Measurements from ENCODE around the gene SERPIND1.
"Not testable (repeated sequence)": the region's sequence is repeated elsewhere in the genome, so short reads cannot be mapped to it uniquely, and the experiment has no call there.

SERPIND1 gene, protein sequence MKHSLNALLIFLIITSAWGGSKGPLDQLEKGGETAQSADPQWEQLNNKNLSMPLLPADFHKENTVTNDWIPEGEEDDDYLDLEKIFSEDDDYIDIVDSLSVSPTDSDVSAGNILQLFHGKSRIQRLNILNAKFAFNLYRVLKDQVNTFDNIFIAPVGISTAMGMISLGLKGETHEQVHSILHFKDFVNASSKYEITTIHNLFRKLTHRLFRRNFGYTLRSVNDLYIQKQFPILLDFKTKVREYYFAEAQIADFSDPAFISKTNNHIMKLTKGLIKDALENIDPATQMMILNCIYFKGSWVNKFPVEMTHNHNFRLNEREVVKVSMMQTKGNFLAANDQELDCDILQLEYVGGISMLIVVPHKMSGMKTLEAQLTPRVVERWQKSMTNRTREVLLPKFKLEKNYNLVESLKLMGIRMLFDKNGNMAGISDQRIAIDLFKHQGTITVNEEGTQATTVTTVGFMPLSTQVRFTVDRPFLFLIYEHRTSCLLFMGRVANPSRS

DNA sequence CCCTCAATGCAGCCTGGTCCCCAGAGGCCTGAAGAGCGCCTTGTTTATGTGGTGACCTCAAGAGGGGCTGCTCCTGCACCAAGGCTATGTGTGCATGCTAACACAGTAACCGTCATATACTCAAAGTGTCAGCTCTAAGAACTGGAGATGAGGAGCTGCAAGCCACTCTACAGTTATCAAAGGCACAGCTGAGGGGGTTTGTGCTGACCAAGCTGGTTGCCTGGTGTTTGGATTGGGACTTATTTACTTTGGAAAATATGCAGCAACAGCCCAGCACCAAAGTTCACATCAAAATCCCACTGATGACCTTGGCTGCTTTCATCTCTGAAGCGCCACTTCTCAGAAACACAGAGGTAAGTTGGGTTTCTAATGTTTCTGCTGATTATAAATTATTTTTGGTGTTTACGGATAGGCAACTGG lies at the start of gene SERPIND1:
TSS of gene SERPIND1 (plus strand) at position 321 of the 420 bp plus-strand sequence. CDS start 5,200 bp downstream, outside the sequence.
- H3K27me3 ChIP-seq (ENCODE audit: control insufficient read depth, insufficient read depth, low read length): no peaks in the 10 kb centered on the region
- H3K4me3 ChIP-seq (ENCODE audit: low read length): no peak within 1 kb of the TSS
- no peaks in the 10 kb centered on the region for H3K36me3 ChIP-seq (ENCODE audit: control insufficient read depth, insufficient read depth, low read length)
- H3K4me1 ChIP-seq (ENCODE audit: control insufficient read depth, insufficient read depth, low read length): peaks cover 8% of the 10 kb centered on the region
- no peak within 1 kb of the TSS for H3K9ac ChIP-seq (ENCODE audit: low read length)
- H3K9me3 ChIP-seq (ENCODE audit: control insufficient read depth, low read length): no peaks in the 10 kb centered on the region

DNA sequence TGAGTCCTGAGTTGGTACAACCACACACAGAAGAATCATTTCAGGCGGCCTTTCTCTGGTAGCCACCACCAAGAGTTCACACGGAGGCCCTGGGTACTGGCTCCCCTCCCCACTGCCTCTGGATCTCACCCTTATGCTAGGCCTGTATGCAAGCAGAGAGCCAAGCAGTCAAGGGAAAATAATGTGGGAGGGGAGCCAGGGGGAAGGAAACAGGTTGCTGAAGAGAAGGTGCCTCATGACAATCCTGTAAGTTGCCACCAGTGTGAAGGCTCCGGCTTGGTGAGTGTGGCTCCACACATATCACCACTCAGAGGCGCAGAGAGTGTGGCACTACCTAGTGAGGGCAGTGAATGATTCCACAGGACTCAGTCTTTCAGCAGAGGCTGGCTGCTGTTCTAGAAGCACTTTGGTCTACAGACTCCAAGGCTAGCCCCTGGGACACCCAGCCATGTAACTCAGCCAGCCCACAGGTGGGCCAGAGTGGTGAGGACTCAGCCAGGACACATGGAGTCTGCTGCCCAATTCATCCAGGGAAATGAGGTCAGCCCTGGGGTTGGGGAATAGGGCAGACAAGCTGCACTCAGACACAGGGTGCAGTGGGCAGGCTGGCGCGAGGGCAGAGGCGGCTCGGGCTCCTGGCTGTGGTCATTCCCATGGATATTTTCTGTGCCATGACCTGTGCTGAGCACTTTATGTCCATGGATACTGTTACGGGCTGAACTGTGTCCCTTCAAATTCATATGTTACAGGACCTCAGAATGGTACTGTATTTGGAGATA lies 49.0 kb upstream of the SERPIND1 start:
- no peaks in the 10 kb centered on the region for H3K4me1 ChIP-seq (ENCODE audit: control insufficient read depth, insufficient read depth, low read length)
- peaks cover 9% of the 10 kb centered on the region for H3K36me3 ChIP-seq (ENCODE audit: control insufficient read depth, insufficient read depth, low read length)
- H3K9ac ChIP-seq (ENCODE audit: low read length): no peak overlapping the region
- no peaks in the 10 kb centered on the region for H3K9me3 ChIP-seq (ENCODE audit: control insufficient read depth, low read length)
- H3K27me3 ChIP-seq (ENCODE audit: control insufficient read depth, insufficient read depth, low read length): no peaks in the 10 kb centered on the region
- no peak overlapping the region for H3K4me3 ChIP-seq (ENCODE audit: low read length)

DNA sequence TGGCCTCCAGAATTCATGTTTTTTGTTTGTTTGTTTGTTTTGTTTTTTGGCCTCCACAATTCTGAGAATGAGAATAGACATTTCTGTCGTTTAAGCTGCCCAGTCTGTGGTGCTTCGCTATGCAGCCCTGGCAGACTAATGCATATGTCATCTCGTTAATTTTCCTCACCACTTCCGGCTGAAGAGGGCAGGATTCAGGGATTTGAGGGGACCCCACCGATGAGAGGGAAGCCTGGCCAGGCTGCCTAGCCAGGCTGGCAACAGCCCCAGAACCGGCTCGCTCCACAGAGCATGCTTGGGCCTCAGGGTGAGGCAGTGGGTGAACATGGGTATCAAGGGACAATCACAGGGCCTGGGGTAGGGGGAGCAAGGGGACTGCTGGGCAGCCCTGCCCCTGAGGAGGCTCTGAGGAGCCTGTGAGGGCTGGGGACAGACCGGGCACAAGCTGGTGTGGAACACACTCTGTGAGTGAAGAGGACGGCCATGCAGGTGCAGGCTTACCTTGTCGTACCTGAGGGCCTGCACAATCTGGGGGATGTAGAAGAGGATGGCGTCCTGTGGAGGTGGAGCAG lies 47.8 kb upstream of the SERPIND1 start:
- H3K4me3 ChIP-seq (ENCODE audit: low read length): no peak overlapping the region
- H3K9ac ChIP-seq (ENCODE audit: low read length): no peak overlapping the region
- no peaks in the 10 kb centered on the region for H3K4me1 ChIP-seq (ENCODE audit: control insufficient read depth, insufficient read depth, low read length)
- no peaks in the 10 kb centered on the region for H3K9me3 ChIP-seq (ENCODE audit: control insufficient read depth, low read length)
- peaks cover 9% of the 10 kb centered on the region for H3K36me3 ChIP-seq (ENCODE audit: control insufficient read depth, insufficient read depth, low read length)
- H3K27me3 ChIP-seq (ENCODE audit: control insufficient read depth, insufficient read depth, low read length): no peaks in the 10 kb centered on the region

DNA sequence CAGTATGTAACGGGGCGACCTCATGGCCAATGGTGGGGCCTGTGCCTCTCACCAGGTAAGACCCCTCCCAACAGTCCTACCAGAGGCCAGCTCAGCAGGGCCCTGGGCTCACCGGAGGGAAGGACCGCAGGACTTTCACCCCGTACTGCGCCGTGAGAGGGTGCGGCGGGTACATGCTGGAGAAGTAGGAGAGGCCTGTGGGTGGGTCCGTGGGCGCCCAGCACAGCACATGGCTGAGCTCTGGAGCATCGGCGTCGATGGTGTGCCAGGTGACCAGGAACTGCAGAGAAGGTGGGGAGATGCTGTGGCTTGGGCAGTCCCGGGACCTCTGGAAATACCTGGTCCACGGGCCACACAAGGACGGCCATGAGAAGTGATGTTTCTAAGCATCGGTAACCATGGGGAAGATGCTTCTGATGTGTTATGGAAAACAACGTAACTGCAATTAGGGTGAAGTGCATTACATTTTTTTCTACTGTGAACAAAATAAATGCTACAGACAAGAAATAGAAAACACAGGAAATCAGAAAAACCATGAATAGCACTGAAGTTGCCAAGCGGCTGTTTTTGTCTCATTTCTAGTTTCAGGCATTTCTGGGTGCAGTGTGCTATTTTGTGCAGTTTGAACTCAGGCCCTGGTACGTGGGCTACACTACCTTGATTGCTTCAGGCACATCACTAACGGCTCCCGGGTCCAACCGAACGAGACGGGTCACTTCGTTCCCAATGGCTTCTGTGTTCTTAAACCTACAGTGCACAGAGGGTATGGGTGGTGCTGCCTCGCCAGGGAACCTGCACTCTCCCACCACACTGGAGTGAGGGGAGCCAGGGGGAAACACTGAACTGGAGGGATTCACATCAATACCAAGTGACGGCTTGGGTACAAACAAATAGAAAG lies 46.5 kb upstream of the SERPIND1 start:
- H3K9ac ChIP-seq (ENCODE audit: low read length): no peak overlapping the region
- H3K4me3 ChIP-seq (ENCODE audit: low read length): no peak overlapping the region
- no peaks in the 10 kb centered on the region for H3K9me3 ChIP-seq (ENCODE audit: control insufficient read depth, low read length)
- peaks cover 9% of the 10 kb centered on the region for H3K36me3 ChIP-seq (ENCODE audit: control insufficient read depth, insufficient read depth, low read length)
- H3K4me1 ChIP-seq (ENCODE audit: control insufficient read depth, insufficient read depth, low read length): no peaks in the 10 kb centered on the region
- no peaks in the 10 kb centered on the region for H3K27me3 ChIP-seq (ENCODE audit: control insufficient read depth, insufficient read depth, low read length)

DNA sequence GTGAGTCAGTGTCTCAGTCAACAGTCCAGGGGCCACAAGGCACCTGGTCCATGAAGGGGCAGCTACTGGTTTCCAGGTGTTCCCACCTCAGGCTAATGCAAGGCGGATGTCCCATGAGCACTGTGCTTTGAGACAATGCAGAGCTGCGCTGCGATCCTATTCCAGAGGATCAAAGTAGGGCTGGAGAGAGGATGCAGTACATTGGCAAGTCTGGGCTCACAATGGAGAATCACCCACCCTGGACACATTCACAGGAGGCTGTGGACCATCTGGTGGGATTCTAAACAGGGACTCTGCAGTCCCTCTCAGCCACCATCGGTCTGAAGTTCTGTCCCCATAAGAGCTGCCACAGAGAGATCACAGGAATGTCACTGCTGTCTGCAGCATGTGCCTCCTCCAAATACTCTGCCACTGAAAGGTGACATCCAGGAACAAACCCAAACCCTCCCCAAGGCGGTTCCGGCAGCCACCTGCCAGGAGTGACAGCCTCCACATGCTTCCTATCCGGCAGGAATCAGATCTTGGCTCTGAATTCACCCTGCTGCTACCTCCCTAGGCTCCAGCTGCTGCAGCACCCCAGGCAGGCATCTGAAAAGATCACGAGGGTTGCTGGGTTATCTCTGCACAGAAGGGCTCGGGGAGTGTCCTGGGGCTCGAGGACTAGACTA lies 45.3 kb upstream of the SERPIND1 start:
- H3K4me3 ChIP-seq (ENCODE audit: low read length): no peak overlapping the region

DNA sequence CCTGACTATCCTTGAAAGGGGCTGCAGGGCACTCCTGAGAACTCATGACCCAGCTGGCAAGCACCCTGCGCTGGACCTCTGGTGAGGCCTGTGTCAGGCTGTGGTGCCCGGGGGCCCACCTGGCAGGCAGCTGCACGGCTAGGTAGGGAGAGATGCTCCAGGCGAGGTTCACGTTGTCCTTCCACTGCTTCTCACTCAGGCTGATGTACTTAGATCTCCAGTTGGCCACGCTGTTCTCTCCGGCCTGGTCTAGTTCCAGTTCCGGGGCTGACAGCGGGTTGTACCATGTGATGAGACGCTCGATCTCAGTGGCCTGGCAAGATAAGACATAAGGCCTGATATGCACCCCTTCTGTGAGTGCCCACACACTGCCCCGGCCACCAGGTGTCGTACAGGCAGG lies 44.7 kb upstream of the SERPIND1 start:
- no peaks in the 10 kb centered on the region for H3K4me1 ChIP-seq (ENCODE audit: control insufficient read depth, insufficient read depth, low read length)
- no peak overlapping the region for H3K4me3 ChIP-seq (ENCODE audit: low read length)
- no peak overlapping the region for H3K9ac ChIP-seq (ENCODE audit: low read length)
- no peaks in the 10 kb centered on the region for H3K9me3 ChIP-seq (ENCODE audit: control insufficient read depth, low read length)
- H3K36me3 ChIP-seq (ENCODE audit: control insufficient read depth, insufficient read depth, low read length): peaks cover 9% of the 10 kb centered on the region
- H3K27me3 ChIP-seq (ENCODE audit: control insufficient read depth, insufficient read depth, low read length): no peaks in the 10 kb centered on the region

More for the DNA sequence above, 45.3 kb upstream of the SERPIND1 start:
- Histone ChIP-seq H3K36me3 (ENCODE audit: control insufficient read depth, insufficient read depth, low read length) (peaks cover 9% of the 10 kb centered on the region), H3K4me1 (ENCODE audit: control insufficient read depth, insufficient read depth, low read length) (no peaks in the 10 kb centered on the region), H3K9ac (ENCODE audit: low read length) (no peak overlapping the region), H3K9me3 (ENCODE audit: control insufficient read depth, low read length) (no peaks in the 10 kb centered on the region), H3K27me3 (ENCODE audit: control insufficient read depth, insufficient read depth, low read length) (no peaks in the 10 kb centered on the region)

DNA sequence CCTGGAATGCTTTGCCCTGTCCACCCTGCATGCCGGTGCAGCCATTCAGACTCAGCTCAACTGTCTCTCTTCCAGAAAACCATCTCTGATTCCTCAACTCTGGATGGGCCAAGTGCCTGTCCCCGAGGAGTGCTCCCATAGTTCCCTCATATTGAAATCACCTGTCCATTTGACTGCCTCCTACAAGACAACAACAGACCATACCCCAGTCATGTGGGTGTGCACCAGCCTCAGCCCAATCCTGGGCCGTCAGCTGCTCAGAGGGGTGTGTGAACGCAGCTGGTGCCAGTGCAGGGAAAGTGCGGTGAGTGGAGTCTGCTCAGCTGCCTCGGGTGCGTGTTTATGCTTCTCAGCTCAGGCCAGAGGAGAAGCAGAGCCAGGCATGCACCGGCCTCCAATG lies 41.5 kb upstream of the SERPIND1 start:
- H3K27me3 ChIP-seq (ENCODE audit: control insufficient read depth, insufficient read depth, low read length); H3K4me3 ChIP-seq (ENCODE audit: low read length); H3K36me3 ChIP-seq (ENCODE audit: control insufficient read depth, insufficient read depth, low read length); H3K9ac ChIP-seq (ENCODE audit: low read length); H3K9me3 ChIP-seq (ENCODE audit: control insufficient read depth, low read length); H3K4me1 ChIP-seq (ENCODE audit: control insufficient read depth, insufficient read depth, low read length): not testable (repeated sequence)

DNA sequence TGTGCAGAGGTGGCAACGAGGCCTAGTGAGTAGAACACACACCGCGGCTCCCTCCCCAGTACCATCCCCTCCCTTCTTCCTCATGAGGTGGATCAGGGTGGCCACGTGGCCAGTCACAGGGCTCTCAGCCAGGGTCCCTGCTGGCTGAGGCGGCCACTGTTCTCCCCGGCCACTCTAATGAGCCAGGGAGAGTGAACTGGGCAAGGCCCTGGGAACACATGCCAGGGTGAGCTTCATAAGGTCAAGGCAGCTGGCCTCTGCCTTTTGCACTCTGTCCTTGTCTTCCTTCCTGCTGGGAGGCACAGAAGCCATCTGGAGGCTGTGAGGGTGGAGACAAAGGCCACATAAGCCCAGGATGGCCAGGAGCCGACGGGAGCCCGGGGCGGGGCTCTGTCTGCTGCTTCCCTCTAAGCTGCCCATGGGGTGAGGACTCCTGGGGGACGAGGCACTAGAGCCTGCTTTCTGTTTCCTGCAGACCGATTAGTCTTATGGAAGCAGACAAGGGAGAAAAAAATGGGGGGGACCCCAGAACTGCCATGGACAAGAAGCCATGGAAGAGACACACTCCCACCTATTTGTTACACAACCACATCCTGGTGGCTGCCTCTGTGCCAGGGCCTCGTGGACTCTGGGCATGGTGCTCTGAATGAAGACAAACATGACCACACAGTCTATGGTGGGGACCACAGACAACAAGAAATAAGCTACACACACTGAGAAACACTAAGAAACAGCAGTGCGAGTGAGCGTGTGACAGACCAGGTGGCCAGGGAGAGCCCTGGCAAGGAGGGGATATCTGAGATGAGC lies 38.4 kb upstream of the SERPIND1 start:
- not testable (repeated sequence) for H3K4me1 ChIP-seq (ENCODE audit: control insufficient read depth, insufficient read depth, low read length); H3K9ac ChIP-seq (ENCODE audit: low read length); H3K4me3 ChIP-seq (ENCODE audit: low read length); H3K36me3 ChIP-seq (ENCODE audit: control insufficient read depth, insufficient read depth, low read length); H3K9me3 ChIP-seq (ENCODE audit: control insufficient read depth, low read length); H3K27me3 ChIP-seq (ENCODE audit: control insufficient read depth, insufficient read depth, low read length)

DNA sequence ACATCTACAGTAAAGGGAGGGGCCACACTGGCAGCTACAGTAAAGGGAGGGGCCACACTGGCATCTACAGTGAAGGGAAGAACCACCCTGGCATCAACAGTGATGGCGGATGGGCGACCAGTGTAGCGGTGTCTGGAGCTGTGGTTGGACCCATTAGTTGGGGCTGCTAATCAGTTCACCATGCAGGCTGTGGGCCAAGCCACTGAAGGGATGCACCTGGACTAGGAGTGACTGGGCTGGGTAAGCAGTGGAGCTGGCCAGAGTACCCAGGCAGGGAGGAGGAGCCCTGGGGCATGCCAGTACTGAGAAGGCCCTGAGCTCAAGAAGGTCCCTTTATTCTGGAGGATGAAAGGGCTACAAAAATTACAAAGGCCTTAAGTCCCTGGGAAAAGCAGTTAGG lies 37.0 kb upstream of the SERPIND1 start:
- H3K4me3 ChIP-seq (ENCODE audit: low read length); H3K27me3 ChIP-seq (ENCODE audit: control insufficient read depth, insufficient read depth, low read length); H3K36me3 ChIP-seq (ENCODE audit: control insufficient read depth, insufficient read depth, low read length); H3K9ac ChIP-seq (ENCODE audit: low read length); H3K4me1 ChIP-seq (ENCODE audit: control insufficient read depth, insufficient read depth, low read length); H3K9me3 ChIP-seq (ENCODE audit: control insufficient read depth, low read length): not testable (repeated sequence)

DNA sequence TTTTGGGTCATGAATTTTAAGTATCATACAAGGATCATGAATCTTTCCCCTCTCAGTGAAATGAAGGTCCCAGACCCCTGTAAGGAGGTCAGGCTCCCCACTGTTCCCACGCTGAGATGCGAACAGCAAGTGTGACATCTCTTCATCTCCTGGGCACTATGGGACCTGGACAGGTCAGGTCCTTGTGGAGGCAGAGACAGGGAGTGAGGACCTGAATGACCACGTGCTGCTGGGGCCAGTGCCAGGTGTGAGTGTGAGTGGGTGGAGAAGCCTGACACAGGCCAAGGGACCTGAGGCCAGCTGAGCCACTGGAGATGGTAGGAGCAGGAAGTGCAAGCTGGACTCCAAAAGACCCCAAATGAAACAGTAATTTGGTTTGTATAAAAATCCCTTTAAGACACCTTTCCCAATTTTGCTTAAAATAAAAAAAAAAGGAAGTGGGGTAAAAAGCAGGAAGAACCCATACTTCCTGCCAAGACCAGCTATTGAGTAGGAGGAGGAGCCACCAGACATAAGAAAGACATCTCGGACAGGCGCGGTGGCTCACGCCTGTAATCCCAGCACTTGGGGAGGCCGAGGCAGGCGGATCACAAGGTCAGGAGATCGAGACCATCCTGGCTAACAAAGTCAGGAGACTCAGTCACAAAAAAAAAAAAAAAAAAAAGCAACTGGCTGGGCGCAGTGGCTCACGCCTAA lies 35.4 kb upstream of the SERPIND1 start:
- Histone ChIP-seq H3K36me3 (ENCODE audit: control insufficient read depth, insufficient read depth, low read length) (peaks cover 5% of the 10 kb centered on the region), H3K4me1 (ENCODE audit: control insufficient read depth, insufficient read depth, low read length) (no peaks in the 10 kb centered on the region), H3K9ac (ENCODE audit: low read length) (no peak overlapping the region), H3K27me3 (ENCODE audit: control insufficient read depth, insufficient read depth, low read length) (no peaks in the 10 kb centered on the region), H3K4me3 (ENCODE audit: low read length) (no peak overlapping the region), H3K9me3 (ENCODE audit: control insufficient read depth, low read length) (no peaks in the 10 kb centered on the region)
